Peyer's patch (tissue), 4 donors: ENCODE data around the gene ZNF391. TPM values are rescaled to one million over a fixed set of nuclear protein-coding genes. Genes with fewer than 3 reads are reported as not detected.

Experiments
- DNase-seq, 3 donors: peaks; one replicate each; pipeline ENCODE4 v3.0.0-alpha.2; 2017 to 2019
- H3K27ac ChIP-seq, 4 donors: fragments of 200-600 bp; sonication (generic); one replicate each; pipeline ENCODE4 v1.5.1; 2016 to 2019
- H3K27me3 ChIP-seq, 2 donors: fragments of 200-600 bp; sonication (generic); one replicate each; pipeline ENCODE4 v1.5.1; 2019
- H3K36me3 ChIP-seq, 3 donors: fragments of 200-600 bp; sonication (generic); one replicate each; pipeline ENCODE4 v1.5.1; 2016 to 2019
- H3K4me1 ChIP-seq, 4 donors: fragments of 200-600 bp; sonication (generic); one replicate each; pipeline ENCODE4 v1.5.1; 2016 to 2019
- H3K4me3 ChIP-seq, 4 donors: fragments of 200-600 bp; sonication (generic); 1 replicate in 3 of 4; 2 replicates in 1 of 4; pipeline ENCODE4 v1.5.1; 2016 to 2019; ENCODE audit warnings: mild to moderate bottlenecking in 1 of 4
- H3K9me3 ChIP-seq, 4 donors: fragments of 200-600 bp; sonication (generic); one replicate each; pipeline ENCODE4 v1.5.1; 2016 to 2019; ENCODE audit warnings: mild to moderate bottlenecking in 1 of 4
- CTCF ChIP-seq, 6 experiments: fragments of 450-650 bp in 4 of 6; fragments of 200-600 bp in 2 of 6; sonication (generic) in 1 of 6; IDR thresholded peaks; one replicate each; pipeline ENCODE4 v1.5.1; 2017 to 2019; ENCODE audit warnings: antibody characterized with exemption in 6 of 6, mild to moderate bottlenecking in 3 of 6, moderate library complexity in 1 of 6
- POLR2A ChIP-seq, 2 donors: fragments of 450-650 bp; IDR thresholded peaks; one replicate each; pipeline ENCODE4 v1.5.1; 2017; ENCODE audit warnings: antibody characterized with exemption in 2 of 2, mild to moderate bottlenecking in 2 of 2, moderate library complexity in 2 of 2
- total RNA-seq, 4 donors: library from RNA; depleted of rRNA; stranded (reverse); fragments of >200 nt; gene quantifications; one replicate each; pipeline ENCODE4 v1.1.0, GENCODE V29; 2016

ZNF391 gene
- total RNA-seq, 4 donors from 2014 or later = 0.18 to 3.3 (median 0.77) TPM

GRCh38 chr6:27407153-27407814, 18.7 kb downstream of the ZNF391 start:
- TF ChIP-seq CTCF (IDR thresholded peaks at IDR 0.05) (no peak), POLR2A (IDR thresholded peaks at IDR 0.05) (no peak)

GRCh38 chr6:27414300-27414699, 25.7 kb downstream of the ZNF391 start:
- Histone ChIP-seq H3K36me3 (no peaks in the 10 kb centered on the region), H3K4me1 (no peaks in the 10 kb centered on the region), H3K9me3 (no peaks in the 10 kb centered on the region), H3K4me3 (no peak overlapping the region), H3K27me3 (no peaks in the 10 kb centered on the region), H3K27ac (no peak overlapping the region)
- TF ChIP-seq CTCF (IDR thresholded peaks at IDR 0.05) (no peak), POLR2A (IDR thresholded peaks at IDR 0.05) (no peak)
- DNase-seq = no peak

More at GRCh38 chr6:27407153-27407814, 18.7 kb downstream of the ZNF391 start:
- no peaks in the 10 kb centered on the region for H3K27me3 ChIP-seq
- no peaks in the 10 kb centered on the region for H3K4me1 ChIP-seq
- DNase-seq = no peak
- no peaks in the 10 kb centered on the region for H3K36me3 ChIP-seq
- H3K4me3 ChIP-seq = no peak overlapping the region
- no peak overlapping the region for H3K27ac ChIP-seq
- H3K9me3 ChIP-seq = peaks cover 0 to 5% (median 2%) of the 10 kb centered on the region in 4 donors

- TF ChIP-seq POLR2A (IDR thresholded peaks at IDR 0.05) (no peak), CTCF (IDR thresholded peaks at IDR 0.05) (no peak)
- no peak overlapping the region for H3K4me3 ChIP-seq
Measured at GRCh38 chr6:27414996-27415395, 26.4 kb downstream of the ZNF391 start.

GRCh38 chr6:27415898-27416297, 27.3 kb downstream of the ZNF391 start:
- TF ChIP-seq POLR2A (IDR thresholded peaks at IDR 0.05) (no peak), CTCF (IDR thresholded peaks at IDR 0.05) (no peak)
- no peak for DNase-seq
- Histone ChIP-seq H3K9me3 (no peaks in the 10 kb centered on the region), H3K27ac (no peak overlapping the region), H3K27me3 (no peaks in the 10 kb centered on the region), H3K36me3 (no peaks in the 10 kb centered on the region), H3K4me3 (no peak overlapping the region), H3K4me1 (no peaks in the 10 kb centered on the region)

More at GRCh38 chr6:27414996-27415395, 26.4 kb downstream of the ZNF391 start:
- H3K9me3 ChIP-seq = no peaks in the 10 kb centered on the region
- no peaks in the 10 kb centered on the region for H3K36me3 ChIP-seq
- H3K27me3 ChIP-seq = no peaks in the 10 kb centered on the region
- no peak for DNase-seq
- H3K4me1 ChIP-seq = no peaks in the 10 kb centered on the region
- H3K27ac ChIP-seq = no peak overlapping the region

- Histone ChIP-seq H3K27ac (no peak overlapping the region), H3K4me3 (no peak overlapping the region), H3K9me3 (no peaks in the 10 kb centered on the region), H3K36me3 (no peaks in the 10 kb centered on the region), H3K4me1 (no peaks in the 10 kb centered on the region), H3K27me3 (no peaks in the 10 kb centered on the region)
- DNase-seq = no peak
- TF ChIP-seq POLR2A (IDR thresholded peaks at IDR 0.05) = no peak
- TF ChIP-seq CTCF (IDR thresholded peaks at IDR 0.05) = no peak
Measured at GRCh38 chr6:27419363-27419762, 30.8 kb downstream of the ZNF391 start.
